Measurements from ENCODE around the gene RPS6KB2.
"Not testable (repeated sequence)": the region's sequence is repeated elsewhere in the genome, so short reads cannot be mapped to it uniquely, and the experiment has no call there.

The RPS6KB2 gene

DNA sequence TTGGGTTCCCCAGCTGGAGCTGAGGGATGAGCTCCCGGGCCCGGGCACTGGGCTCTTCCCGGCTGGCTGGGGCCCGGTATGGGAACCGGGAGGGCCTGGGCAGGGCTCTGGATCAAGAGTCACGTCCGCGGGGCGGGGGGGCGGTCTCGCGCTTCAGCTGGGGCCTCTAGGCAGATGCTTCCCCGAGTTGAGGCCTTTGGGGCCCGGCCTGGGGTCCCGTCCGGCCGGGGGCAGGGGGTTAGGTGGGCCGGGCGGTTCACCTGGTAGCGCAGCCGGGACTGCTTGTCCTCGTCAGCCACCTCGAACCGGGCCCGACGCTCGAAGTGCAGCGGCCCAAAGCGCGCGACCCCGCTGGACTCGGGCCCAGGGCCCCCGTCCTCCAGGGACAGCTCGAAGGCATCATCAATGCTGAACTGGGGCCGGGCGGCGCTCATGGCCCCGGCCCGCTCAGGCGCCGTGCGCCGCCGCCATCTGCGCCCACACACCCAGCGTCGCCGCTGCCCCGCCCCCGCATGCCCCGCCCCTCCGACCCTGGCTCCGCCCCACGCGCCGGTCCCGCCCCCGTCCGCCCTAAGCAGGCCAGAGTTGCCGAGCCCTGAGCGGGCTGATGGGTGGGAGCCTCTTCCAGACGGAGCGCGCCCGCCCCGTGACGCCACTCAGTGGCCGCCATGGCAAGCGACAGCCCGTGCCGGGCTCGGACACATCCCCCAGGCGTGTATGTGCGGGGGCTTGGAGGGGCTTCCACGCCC, 40.6 kb downstream of the RPS6KB2 start, which contains the start of gene TMEM134:
TMEM134 (minus strand) TSS at position 493 of the 749 bp plus-strand sequence; CDS start at position 434, 59 bp downstream.
- DNase-seq, result peak; percentile 94

DNA sequence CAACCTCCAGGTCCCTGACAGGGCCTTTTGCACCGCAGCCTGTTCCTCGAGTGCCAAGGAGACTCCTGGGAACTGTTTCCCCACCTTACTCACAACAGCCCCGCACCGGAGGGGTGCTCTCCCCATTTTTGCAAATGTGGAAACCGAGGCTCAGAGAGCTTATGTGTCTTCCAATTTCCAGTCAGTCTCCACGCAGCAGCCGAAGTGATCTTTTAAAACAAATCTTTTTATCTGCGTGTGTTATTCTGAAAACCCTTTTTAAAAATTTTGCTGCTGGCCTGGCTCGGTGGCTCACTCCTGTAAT, 41.2 kb downstream of the RPS6KB2 start:
- DNase-seq, result no peak

DNA sequence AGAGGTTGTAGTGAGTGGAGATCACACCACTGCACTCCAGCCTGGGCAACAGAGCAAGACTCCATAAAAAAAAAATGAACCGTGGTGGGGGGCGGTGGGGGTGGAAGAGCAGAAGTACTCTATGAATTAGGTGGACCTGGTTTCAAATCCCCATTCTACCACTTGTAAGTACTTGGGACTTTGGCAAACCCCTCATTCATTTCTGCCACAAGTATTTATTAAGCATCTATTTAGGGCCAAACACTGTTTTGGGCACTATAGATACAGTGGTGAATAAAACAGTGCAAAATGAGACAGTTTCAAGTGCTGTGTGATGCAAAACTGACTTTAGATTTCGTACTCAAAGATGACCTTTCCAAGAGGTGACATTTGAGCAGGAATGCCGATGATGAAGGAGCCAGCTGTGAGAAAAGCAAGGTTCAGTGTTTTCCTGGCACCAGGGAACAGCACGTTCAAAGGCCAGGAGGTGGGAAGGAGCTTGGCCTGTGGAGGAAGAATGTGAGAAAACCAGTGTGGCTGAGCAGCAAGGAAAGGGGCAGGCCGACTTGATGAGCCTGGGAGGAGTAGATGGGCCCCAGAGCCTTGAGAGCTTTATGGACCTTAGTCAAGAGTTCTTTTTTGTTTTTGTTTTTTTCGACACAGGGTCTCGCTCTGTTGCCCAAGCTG, 42.2 kb downstream of the RPS6KB2 start:
- no peak for DNase-seq

DNA sequence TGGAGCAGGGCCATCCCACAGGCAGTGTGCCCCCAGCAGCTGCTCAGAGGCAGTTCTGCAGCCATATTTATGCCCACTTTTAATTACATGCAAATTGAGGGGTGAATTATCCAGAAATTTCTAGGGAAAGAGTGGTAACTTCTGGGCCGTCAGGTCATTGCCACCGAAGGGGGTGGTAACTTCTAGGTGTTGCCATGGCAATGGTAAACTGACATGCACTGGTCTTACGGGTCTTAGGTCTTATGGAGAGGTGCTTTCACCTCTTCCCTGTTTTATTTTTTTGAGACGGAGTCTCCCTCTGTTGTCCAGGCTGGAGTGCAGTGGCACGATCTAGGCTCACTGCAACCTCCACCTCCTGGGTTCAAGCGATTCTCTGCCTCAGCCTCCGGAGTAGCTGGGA, 44.6 kb downstream of the RPS6KB2 start:
- no peak for DNase-seq

DNA sequence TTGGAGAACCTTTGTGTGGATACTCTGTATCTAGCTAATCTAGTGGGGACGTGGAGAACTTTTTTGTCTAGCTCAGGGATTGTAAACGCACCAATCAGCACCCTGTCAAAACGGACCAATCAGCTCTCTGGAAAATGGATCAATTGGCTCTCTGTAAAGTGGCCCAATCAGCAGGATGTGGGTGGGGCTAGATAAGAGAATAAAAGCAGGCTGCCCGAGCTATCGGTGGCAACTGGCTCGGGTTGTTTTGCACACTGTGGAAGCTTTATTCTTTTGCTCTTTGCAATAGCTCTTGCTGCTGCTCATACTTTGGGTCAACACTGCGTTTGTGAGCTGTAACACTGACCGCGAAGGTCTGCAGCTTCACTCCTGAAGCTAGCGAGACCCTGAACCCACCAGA, 48.4 kb downstream of the RPS6KB2 start:
- not testable (repeated sequence) for DNase-seq

DNA sequence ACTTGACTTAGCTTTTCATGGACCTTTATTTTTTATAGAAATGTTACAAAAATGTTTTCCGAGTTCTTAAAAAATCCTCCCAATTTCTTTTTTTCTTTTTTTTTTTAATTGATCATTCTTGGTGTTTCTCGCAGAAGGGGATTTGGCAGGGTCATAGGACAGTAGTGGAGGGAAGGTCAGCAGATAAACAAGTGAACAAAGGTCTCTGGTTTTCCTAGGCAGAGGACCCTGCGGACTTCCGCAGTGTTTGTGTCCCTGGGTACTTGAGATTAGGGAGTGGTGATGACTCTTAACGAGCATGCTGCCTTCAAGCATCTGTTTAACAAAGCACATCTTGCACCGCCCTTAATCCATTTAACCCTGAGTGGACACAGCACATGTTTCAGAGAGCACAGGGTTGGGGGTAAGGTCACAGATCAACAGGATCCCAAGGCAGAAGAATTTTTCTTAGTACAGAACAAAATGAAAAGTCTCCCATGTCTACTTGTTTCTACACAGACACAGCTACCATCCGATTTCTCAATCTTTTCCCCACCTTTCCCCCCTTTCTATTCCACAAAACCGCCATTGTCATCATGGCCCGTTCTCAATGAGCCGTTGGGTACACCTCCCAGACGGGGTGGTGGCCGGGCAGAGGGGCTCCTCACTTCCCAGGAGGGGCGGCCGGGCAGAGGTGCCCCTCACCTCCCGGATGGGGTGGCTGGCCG, 49.2 kb downstream of the RPS6KB2 start:
- DNase-seq, result not testable (repeated sequence)

DNA sequence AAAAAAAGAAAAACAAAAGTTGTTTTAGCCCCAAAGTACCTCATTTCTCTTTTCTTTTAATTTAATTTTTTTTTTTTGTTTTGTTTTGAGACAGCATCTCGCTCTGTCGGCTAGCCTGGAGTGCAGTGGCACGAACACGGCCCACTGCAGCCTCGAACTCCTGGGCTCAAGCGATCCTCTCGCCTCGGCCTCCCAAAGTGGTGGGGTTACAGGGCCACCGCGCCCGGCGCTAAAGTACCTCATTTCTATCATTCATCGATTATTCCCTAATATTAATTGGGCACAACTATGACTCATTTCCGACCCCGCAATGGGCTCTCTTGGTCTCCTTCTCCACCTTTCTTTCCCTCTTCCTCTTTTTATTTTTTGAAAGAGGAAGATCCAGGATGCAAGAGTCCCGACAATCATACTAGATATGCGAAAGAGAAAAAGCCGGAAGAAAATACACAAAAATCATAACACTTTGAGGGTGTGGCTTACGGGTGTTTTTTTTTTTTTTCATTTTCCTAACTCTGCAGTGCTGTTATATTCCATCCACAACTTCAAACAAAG, 54.1 kb downstream of the RPS6KB2 start:
- no peak for DNase-seq

DNA sequence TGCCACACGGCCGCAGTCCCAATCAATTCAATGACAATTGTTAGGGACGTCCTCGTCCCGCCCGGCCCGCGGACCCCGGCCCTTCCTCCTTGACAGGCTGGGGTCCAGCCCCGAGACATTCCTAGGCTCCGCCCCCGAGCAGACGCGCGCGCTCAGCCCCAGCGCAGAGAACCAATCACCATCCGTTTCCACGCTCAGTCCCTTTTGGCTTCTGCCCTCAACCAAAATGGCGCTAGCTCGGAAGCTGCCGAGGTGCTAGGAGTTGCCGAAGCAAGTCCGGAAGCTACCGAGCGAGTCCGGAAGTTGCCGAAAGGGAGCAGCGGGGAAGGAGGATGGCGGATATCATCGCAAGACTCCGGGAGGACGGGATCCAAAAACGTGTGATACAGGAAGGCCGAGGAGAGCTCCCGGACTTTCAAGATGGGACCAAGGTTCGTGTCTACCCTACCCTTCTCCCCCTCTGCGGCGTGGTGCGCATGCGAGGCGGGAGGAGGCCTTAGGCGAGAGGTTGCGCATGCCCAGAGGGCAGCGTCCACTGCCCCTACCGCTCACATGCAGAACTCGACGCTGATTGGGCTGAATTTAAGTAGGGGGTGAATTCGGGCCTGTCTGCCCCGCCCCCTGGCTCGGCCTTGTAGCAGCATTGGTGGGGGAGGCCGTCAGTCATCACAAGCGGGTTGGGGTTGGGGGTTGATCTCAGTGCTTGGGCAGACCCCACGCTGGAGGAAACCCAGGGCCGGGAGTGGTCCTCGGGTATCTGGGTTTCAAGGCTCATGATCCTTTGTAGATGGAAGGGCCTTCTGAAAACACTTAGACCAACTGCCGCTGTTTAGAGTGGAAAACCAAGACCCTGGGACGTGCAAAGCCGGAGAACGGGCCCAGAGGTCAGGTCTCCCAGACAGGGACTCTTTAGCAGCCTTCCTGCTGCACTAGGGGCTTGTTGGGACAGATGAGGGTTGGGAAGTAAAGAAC, 54.8 kb downstream of the RPS6KB2 start, which contains the start of gene AIP:
AIP (plus strand) TSS at position 200 of the 972 bp plus-strand sequence; CDS start at position 333, 133 bp downstream.
- peak; percentile 98 for DNase-seq

DNA sequence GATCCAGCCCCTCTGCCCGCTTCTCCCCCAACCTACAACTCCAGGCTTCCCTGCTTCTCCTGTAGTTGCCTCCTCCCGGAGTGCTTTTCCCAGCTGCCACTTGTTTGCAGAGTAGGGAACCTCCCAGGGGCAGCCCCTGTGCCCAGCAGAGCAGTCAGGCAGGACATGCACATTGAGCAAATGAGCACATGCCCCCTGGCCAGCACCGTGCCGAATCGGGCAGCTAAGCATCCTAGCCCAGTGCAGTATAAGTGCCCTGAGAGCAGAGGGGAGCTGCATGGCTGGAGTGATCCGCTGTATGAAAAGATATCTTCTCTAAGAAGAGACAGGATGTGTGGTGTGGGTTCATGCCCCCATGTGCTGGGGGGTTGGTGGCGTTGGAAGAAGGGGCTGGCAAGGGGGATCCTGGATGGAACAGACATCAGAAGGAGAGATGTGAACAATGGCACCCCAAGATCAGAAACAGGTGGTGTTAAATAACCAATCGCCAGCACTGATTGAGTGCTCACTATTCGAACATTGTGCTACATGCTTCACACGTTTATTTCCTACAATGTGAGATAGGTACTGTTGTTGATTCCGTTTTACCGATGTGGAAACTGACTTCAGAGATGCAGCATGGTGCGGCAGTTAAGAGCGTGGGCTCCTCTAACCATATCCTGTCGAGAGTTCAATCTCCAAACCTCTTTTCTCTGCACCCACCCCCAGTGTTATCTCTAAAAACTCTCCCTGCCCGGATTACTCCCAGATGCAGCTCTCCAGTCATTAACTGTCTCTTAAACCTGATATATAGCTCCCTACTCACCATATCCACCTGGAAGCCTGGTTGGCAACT, 55.8 kb downstream of the RPS6KB2 start:
- no peak for DNase-seq

DNA sequence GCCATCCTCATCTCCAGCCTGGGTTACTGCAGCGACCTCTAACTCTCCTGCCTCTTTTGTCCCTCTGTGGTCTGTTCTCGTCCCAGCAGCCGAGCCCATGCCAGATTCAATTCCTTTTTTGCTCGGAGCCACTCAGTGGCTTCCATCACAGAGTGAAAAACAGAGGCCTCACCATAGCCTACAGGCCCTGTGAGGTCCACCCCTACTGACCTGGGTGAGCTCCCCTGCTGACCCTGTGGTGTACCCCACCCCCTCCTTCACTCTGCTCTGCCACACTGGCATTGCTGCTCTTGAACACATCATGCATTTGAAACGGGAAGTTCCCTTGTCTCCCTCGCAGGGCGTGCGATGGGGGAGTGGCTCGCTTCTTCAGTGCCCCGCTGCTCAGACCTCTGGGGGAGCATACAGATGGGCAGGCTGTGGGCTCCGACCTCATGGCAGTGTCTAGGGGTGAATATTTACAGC, 56.6 kb downstream of the RPS6KB2 start:
- DNase-seq, result peak; percentile 19
